Fibroblast of pulmonary artery (primary cell): Measurements from ENCODE around the gene GALT.
"Not testable (repeated sequence)": the region's sequence is repeated elsewhere in the genome, so short reads cannot be mapped to it uniquely, and the experiment has no call there.

Source experiments
- DNase-seq: peaks from one replicate; pipeline ENCODE4 v3.0.0-alpha.2; 2010; ENCODE audit warnings: low read depth
- H3K4me3 ChIP-seq: replicated peaks from 2 replicates; pipeline ENCODE4 v1.5.1; 2011; ENCODE audit warnings: low read depth, mild to moderate bottlenecking, control low read depth, low read length, moderate library complexity
- CTCF ChIP-seq: IDR thresholded peaks from 2 replicates; pipeline ENCODE4 v1.5.1; 2011; ENCODE audit warnings: mild to moderate bottlenecking, control low read depth, low read length, inconsistent platforms; ENCODE audit errors: missing control alignments

GALT gene

GRCh38 chr9:34635556-34635955 lies 10.9 kb upstream of the GALT start:
- no peak for DNase-seq
- H3K4me3 ChIP-seq: no peak overlapping the region
- TF ChIP-seq CTCF: no peak

- TF ChIP-seq CTCF: no peak
- DNase-seq: no peak
- peak overlapping the region; percentile 71 for H3K4me3 ChIP-seq
These were observed 9.6 kb upstream of the GALT start for GRCh38 chr9:34636791-34637355.

- TF ChIP-seq CTCF: no peak
- peak; percentile 92 for DNase-seq
- H3K4me3 ChIP-seq: peak within 1 kb of the TSS; percentile 71
These were observed 8.9 kb upstream of the GALT start, which contains the start of gene SIGMAR1 for GRCh38 chr9:34637356-34638137. Gene SIGMAR1, minus strand, starts transcription at chr9:34637787. Its CDS starts 90 bp downstream, at chr9:34637697.

- peak overlapping the region; percentile 71 for H3K4me3 ChIP-seq
- DNase-seq: no peak
- TF ChIP-seq CTCF: no peak
These were observed 8.4 kb upstream of the GALT start for GRCh38 chr9:34638138-34638445.

GRCh38 chr9:34639322-34639721 lies 7.2 kb upstream of the GALT start:
- not testable (repeated sequence) for DNase-seq

GRCh38 chr9:34642679-34643078 lies 3.8 kb upstream of the GALT start:
- H3K4me3 ChIP-seq: no peak overlapping the region
- DNase-seq: no peak
- no peak for TF ChIP-seq CTCF

More at GRCh38 chr9:34639322-34639721, 7.2 kb upstream of the GALT start:
- not testable (repeated sequence) for H3K4me3 ChIP-seq

- no peak for TF ChIP-seq CTCF
- no peak for DNase-seq
- no peak overlapping the region for H3K4me3 ChIP-seq
These were observed 1.6 kb upstream of the GALT start for GRCh38 chr9:34644766-34645314.
